ENCODE data around the gene NAV2. TPM values are rescaled to one million over a fixed set of nuclear protein-coding genes. Genes with fewer than 3 reads are reported as not detected.

The NAV2 gene
- polyA plus RNA-seq, 1 donor (not counting 4 experiments of a cell fraction or from before 2014, with no cell fraction given) = 4.0 TPM

DNA sequence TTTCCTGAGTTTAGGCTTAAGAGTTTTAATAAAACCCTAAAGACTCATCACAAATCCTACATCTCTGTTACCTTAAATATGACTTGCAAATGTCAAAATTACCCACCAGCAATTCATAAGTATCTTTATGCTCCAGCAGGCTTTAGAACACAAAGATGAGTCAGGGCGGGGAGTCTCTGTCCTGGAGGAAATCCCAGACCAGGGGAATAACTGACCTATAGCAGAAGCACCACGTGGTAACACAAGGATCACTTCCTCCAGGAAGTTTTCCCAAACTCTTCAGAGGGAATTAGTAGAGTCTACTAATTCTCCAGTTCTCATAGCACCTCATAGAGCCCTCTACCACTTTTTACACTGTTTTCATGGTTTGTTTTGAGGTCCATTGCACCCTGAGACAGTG lies 217.0 kb downstream of the NAV2 start:
- H3K4me2 ChIP-seq (ENCODE audit: control insufficient read depth, extremely low read depth, insufficient read depth, low read depth, low read length) = no peak overlapping the region
- no peaks in the 10 kb centered on the region for H3K36me3 ChIP-seq (ENCODE audit: control insufficient read depth in 2 of 2, extremely low read depth in 1 of 2, insufficient read depth in 2 of 2, low read length in 2 of 2)
- no peak overlapping the region for H2AFZ ChIP-seq (ENCODE audit: control insufficient read depth, low read length)
- H3K9ac ChIP-seq (ENCODE audit: control insufficient read depth, extremely low read depth, insufficient read depth, low read length) = no peak overlapping the region
- FAIRE-seq (no peak), DNase-seq (ENCODE audit: low read depth, low spot score) (no peak)
- H3K4me1 ChIP-seq (ENCODE audit: control insufficient read depth, extremely low read depth, insufficient read depth, low read length) = no peaks in the 10 kb centered on the region
- no peaks in the 10 kb centered on the region for H3K79me2 ChIP-seq (ENCODE audit: control insufficient read depth, insufficient read depth, low read length)
- H4K20me1 ChIP-seq (ENCODE audit: control insufficient read depth, extremely low read depth, insufficient read depth, low read length) = no peaks in the 10 kb centered on the region
- H3K27me3 ChIP-seq (ENCODE audit: control insufficient read depth, extremely low read depth, insufficient read depth, low read length) = no peaks in the 10 kb centered on the region
- no peaks in the 10 kb centered on the region for H3K9me3 ChIP-seq (ENCODE audit: control insufficient read depth, low read depth, low read length)
- no peak overlapping the region for H3K4me3 ChIP-seq (ENCODE audit: control insufficient read depth in 2 of 3, extremely low read depth in 1 of 3, insufficient read depth in 2 of 3, low read depth in 1 of 3, low read length in 3 of 3)
- dilution Hi-C loops (cut with MboI; ENCODE audit: extremely low pct_ligation_motif_present, low sequenced_read_pairs) = no loop called here
- H3K27ac ChIP-seq (ENCODE audit: control insufficient read depth, insufficient read depth, low read length) = no peak overlapping the region
- TF ChIP-seq, protein P1, sequence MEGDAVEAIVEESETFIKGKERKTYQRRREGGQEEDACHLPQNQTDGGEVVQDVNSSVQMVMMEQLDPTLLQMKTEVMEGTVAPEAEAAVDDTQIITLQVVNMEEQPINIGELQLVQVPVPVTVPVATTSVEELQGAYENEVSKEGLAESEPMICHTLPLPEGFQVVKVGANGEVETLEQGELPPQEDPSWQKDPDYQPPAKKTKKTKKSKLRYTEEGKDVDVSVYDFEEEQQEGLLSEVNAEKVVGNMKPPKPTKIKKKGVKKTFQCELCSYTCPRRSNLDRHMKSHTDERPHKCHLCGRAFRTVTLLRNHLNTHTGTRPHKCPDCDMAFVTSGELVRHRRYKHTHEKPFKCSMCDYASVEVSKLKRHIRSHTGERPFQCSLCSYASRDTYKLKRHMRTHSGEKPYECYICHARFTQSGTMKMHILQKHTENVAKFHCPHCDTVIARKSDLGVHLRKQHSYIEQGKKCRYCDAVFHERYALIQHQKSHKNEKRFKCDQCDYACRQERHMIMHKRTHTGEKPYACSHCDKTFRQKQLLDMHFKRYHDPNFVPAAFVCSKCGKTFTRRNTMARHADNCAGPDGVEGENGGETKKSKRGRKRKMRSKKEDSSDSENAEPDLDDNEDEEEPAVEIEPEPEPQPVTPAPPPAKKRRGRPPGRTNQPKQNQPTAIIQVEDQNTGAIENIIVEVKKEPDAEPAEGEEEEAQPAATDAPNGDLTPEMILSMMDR (optimal IDR thresholded peaks at IDR 0.05 in 1 of 3, IDR thresholded peaks at IDR 0.05 in 1 of 3, conservative IDR thresholded peaks at IDR 0.05 in 1 of 3; ENCODE audit: extremely low read depth in 1 of 3, insufficient read depth in 2 of 3, low read length in 3 of 3) = no peak
- no peak for TF ChIP-seq EZH2 (IDR thresholded peaks at IDR 0.05; ENCODE audit: low read length)
- no peaks in the 10 kb centered on the region for H3K9me1 ChIP-seq (ENCODE audit: control insufficient read depth, extremely low read depth, insufficient read depth, low read length)

DNA sequence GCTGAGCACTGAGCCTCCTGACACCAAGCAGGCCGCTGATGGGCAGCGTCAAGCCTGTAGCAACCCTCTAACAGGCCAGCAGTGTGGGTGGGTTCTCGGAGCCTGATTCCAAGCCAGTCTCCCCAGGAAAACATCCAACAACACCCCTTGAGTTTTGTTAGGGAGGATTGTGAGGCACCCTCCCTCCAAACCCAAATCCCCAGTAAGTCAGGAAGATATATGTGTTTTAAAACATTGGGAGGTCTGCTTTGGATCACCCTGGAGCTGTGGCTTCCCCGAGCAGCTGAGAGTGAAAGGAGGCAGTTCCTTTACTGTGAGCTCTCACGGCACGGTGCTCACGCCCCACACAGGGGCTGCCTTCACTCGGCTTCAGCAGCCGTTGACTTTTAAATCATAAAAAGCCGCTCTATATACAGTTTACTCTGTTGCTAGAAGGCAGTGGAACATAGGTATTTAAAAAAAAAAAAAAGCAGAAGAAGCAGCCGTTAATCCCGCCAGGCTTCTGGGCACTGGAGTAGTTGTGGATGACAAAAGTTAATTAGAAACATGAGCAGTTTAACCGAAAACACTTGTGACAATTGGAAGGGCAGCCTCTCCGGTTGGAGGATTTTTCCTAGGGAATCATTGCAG lies 218.6 kb downstream of the NAV2 start:
- dilution Hi-C loops (cut with MboI; ENCODE audit: extremely low pct_ligation_motif_present, low sequenced_read_pairs) = no loop called here
- Histone ChIP-seq H3K9me1 (ENCODE audit: control insufficient read depth, extremely low read depth, insufficient read depth, low read length) (no peaks in the 10 kb centered on the region), H3K9ac (ENCODE audit: control insufficient read depth, extremely low read depth, insufficient read depth, low read length) (no peak overlapping the region), H3K79me2 (ENCODE audit: control insufficient read depth, insufficient read depth, low read length) (no peaks in the 10 kb centered on the region), H3K4me1 (ENCODE audit: control insufficient read depth, extremely low read depth, insufficient read depth, low read length) (no peaks in the 10 kb centered on the region), H2AFZ (ENCODE audit: control insufficient read depth, low read length) (no peak overlapping the region), H3K36me3 (ENCODE audit: control insufficient read depth in 2 of 2, extremely low read depth in 1 of 2, insufficient read depth in 2 of 2, low read length in 2 of 2) (no peaks in the 10 kb centered on the region), H3K4me3 (ENCODE audit: control insufficient read depth in 2 of 3, extremely low read depth in 1 of 3, insufficient read depth in 2 of 3, low read depth in 1 of 3, low read length in 3 of 3) (no peak overlapping the region), H3K27me3 (ENCODE audit: control insufficient read depth, extremely low read depth, insufficient read depth, low read length) (no peaks in the 10 kb centered on the region), H3K27ac (ENCODE audit: control insufficient read depth, insufficient read depth, low read length) (no peak overlapping the region), H4K20me1 (ENCODE audit: control insufficient read depth, extremely low read depth, insufficient read depth, low read length) (no peaks in the 10 kb centered on the region), H3K4me2 (ENCODE audit: control insufficient read depth, extremely low read depth, insufficient read depth, low read depth, low read length) (no peak overlapping the region), H3K9me3 (ENCODE audit: control insufficient read depth, low read depth, low read length) (no peaks in the 10 kb centered on the region)
- FAIRE-seq (no peak), DNase-seq (ENCODE audit: low read depth, low spot score) (no peak)
- TF ChIP-seq, protein P1 (optimal IDR thresholded peaks at IDR 0.05 in 1 of 3, IDR thresholded peaks at IDR 0.05 in 1 of 3, conservative IDR thresholded peaks at IDR 0.05 in 1 of 3; ENCODE audit: extremely low read depth in 1 of 3, insufficient read depth in 2 of 3, low read length in 3 of 3) = no peak
- TF ChIP-seq EZH2 (IDR thresholded peaks at IDR 0.05; ENCODE audit: low read length) = no peak
